ENCODE measurements around the gene FBXO15. TPM values are rescaled to one million over a fixed set of nuclear protein-coding genes. Genes with fewer than 3 reads are reported as not detected.

The FBXO15 gene
- total and polyA plus RNA-seq, 8 donors: 0.62 to 31.0 (median 0.84) TPM; not detected in 4

- Histone ChIP-seq H3K27me3 (no peaks in the 10 kb centered on the region), H3K4me1 (peaks cover 0 to 10% (median 0%) of the 10 kb centered on the region in 4 donors), H3K9me3 (no peaks in the 10 kb centered on the region), H3K4me3 (no peak overlapping the region), H3K27ac (no peak overlapping the region), H3K36me3 (no peaks in the 10 kb centered on the region)
- intact Hi-C loops (cut with DNase I; ENCODE audit: low total_unique reads): no loop called here
- no peak for TF ChIP-seq EP300 (IDR thresholded peaks at IDR 0.05)
- TF ChIP-seq POLR2A (IDR thresholded peaks at IDR 0.05): no peak
- TF ChIP-seq CTCF (IDR thresholded peaks at IDR 0.05): no peak
- TF ChIP-seq POLR2AphosphoS5 (IDR thresholded peaks at IDR 0.05): no peak
- WGBS, 5 donors: 73 to 78% (median 78%) methylated on average over 3 of the region's 3 CpGs
- DNase-seq: no peak
Observed at GRCh38 chr18:74128159-74128558, 19.5 kb downstream of the FBXO15 start.

- no peaks in the 10 kb centered on the region for H3K36me3 ChIP-seq
- no peaks in the 10 kb centered on the region for H3K9me3 ChIP-seq
- WGBS, 5 donors: 61 to 71% (median 64%) methylated on average over 10 of the region's 10 CpGs
- no peak for TF ChIP-seq POLR2A (IDR thresholded peaks at IDR 0.05)
- TF ChIP-seq EP300 (IDR thresholded peaks at IDR 0.05): no peak
- no peak for TF ChIP-seq CTCF (IDR thresholded peaks at IDR 0.05)
- no peak for TF ChIP-seq POLR2AphosphoS5 (IDR thresholded peaks at IDR 0.05)
- peaks cover 0 to under 1% (median 0%) of the 10 kb centered on the region in 4 donors for H3K4me1 ChIP-seq
- H3K27ac ChIP-seq: no peak overlapping the region
- intact Hi-C loops (cut with DNase I; ENCODE audit: low total_unique reads): no loop called here
- no peak overlapping the region for H3K4me3 ChIP-seq
- DNase-seq: no peak
- no peaks in the 10 kb centered on the region for H3K27me3 ChIP-seq
Observed at GRCh38 chr18:74126684-74127655, 20.7 kb downstream of the FBXO15 start.

GRCh38 chr18:74124642-74125041, 23.0 kb downstream of the FBXO15 start:
- no peak for TF ChIP-seq EP300 (IDR thresholded peaks at IDR 0.05)
- no peak for TF ChIP-seq POLR2AphosphoS5 (IDR thresholded peaks at IDR 0.05)
- TF ChIP-seq POLR2A (IDR thresholded peaks at IDR 0.05): no peak
- TF ChIP-seq CTCF (IDR thresholded peaks at IDR 0.05): no peak
- intact Hi-C loops (cut with DNase I; ENCODE audit: low total_unique reads): no loop called here
- Histone ChIP-seq H3K27me3 (peaks cover 0 to 2% (median 0%) of the 10 kb centered on the region in 3 donors), H3K36me3 (no peaks in the 10 kb centered on the region), H3K9me3 (no peaks in the 10 kb centered on the region), H3K27ac (no peak overlapping the region), H3K4me3 (no peak overlapping the region), H3K4me1 (no peaks in the 10 kb centered on the region)
- no peak for DNase-seq
- WGBS, 5 donors: 38 to 66% (median 56%) methylated on average over 1 of the region's 1 CpG

GRCh38 chr18:74123200-74123599, 24.4 kb downstream of the FBXO15 start:
- Histone ChIP-seq H3K36me3 (no peaks in the 10 kb centered on the region), H3K4me1 (no peaks in the 10 kb centered on the region), H3K27ac (no peak overlapping the region), H3K9me3 (no peaks in the 10 kb centered on the region), H3K4me3 (no peak overlapping the region), H3K27me3 (peaks cover 0 to 5% (median 0%) of the 10 kb centered on the region in 3 donors)
- DNase-seq: no peak
- no peak for TF ChIP-seq EP300 (IDR thresholded peaks at IDR 0.05)
- no peak for TF ChIP-seq CTCF (IDR thresholded peaks at IDR 0.05)
- TF ChIP-seq POLR2A (IDR thresholded peaks at IDR 0.05): no peak
- TF ChIP-seq POLR2AphosphoS5 (IDR thresholded peaks at IDR 0.05): no peak
- 90 to 94% (median 90%) methylated on average over 6 of the region's 6 CpGs for WGBS, 5 donors
- intact Hi-C loops (cut with DNase I; ENCODE audit: low total_unique reads): no loop called here
